GM18870 (cell line): ENCODE results near the gene PCDHGA1.

Source experiments
- ATAC-seq: cut with Tn5 transposase; IDR thresholded peaks from one replicate; pipeline ENCODE4 v1.9.1; 2021; ENCODE audit warnings: moderate library complexity; ENCODE audit not compliant: unreplicated experiment

PCDHGA1 gene

GRCh38 chr5:141527426-141527825, 197.1 kb downstream of the PCDHGA1 start:
- ATAC-seq, result no peak

- no peak for ATAC-seq
Observed at GRCh38 chr5:141528291-141528984, 198.1 kb downstream of the PCDHGA1 start.

GRCh38 chr5:141529002-141529401, 198.7 kb downstream of the PCDHGA1 start:
- ATAC-seq, result peak; percentile 64

- ATAC-seq, result no peak
Observed at GRCh38 chr5:141529873-141530272, 199.6 kb downstream of the PCDHGA1 start.

- no peak for ATAC-seq
Observed at GRCh38 chr5:141532726-141533125, 202.4 kb downstream of the PCDHGA1 start.

GRCh38 chr5:141533897-141534296, 203.6 kb downstream of the PCDHGA1 start:
- ATAC-seq, result no peak

GRCh38 chr5:141534492-141535213, 204.3 kb downstream of the PCDHGA1 start:
- no peak for ATAC-seq

GRCh38 chr5:141543053-141543452, 212.7 kb downstream of the PCDHGA1 start:
- no peak for ATAC-seq

GRCh38 chr5:141547488-141547887, 217.2 kb downstream of the PCDHGA1 start:
- no peak for ATAC-seq

GRCh38 chr5:141547921-141548320, 217.6 kb downstream of the PCDHGA1 start:
- no peak for ATAC-seq

GRCh38 chr5:141557681-141558136, 227.4 kb downstream of the PCDHGA1 start:
- peak; percentile 52 for ATAC-seq

GRCh38 chr5:141558150-141558549, 227.8 kb downstream of the PCDHGA1 start:
- ATAC-seq, result no peak

- no peak for ATAC-seq
Observed at GRCh38 chr5:141559461-141559860, 229.1 kb downstream of the PCDHGA1 start.

GRCh38 chr5:141560151-141560550, 229.8 kb downstream of the PCDHGA1 start:
- no peak for ATAC-seq

- ATAC-seq, result no peak
Observed at GRCh38 chr5:141560725-141561483, 230.6 kb downstream of the PCDHGA1 start.
